GM19025 (cell line): Measurements from ENCODE around the gene SHC2.
"Not testable (repeated sequence)": the region's sequence is repeated elsewhere in the genome, so short reads cannot be mapped to it uniquely, and the experiment has no call there.

Experiments used
- ATAC-seq: cut with Tn5 transposase; IDR thresholded peaks from one replicate; pipeline ENCODE4 v1.9.1; 2021; ENCODE audit warnings: mild to moderate bottlenecking, low read depth, moderate library complexity; ENCODE audit not compliant: unreplicated experiment

SHC2 gene

GRCh38 chr19:450912-451481 lies 9.8 kb downstream of the SHC2 start:
- ATAC-seq = not testable (repeated sequence)

DNA sequence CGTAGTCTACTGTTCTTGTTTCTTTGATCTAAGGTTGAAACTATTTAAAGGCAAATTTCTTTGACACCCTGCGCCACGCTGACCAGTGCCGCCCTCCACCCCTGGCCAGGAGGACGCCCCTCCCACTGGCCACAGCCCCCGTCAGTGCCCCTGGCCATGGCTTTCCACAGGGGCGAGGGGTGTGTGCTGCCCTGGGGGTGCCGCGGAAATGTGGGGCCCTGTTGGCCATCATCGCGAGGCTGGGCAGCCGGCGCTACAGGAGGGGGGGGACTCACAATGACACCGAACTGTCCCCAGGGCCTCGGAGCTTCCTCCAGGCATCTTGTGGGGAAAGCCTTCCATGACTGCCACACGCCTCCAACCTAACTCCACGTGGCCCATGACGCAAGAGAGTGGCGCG lies 10.9 kb downstream of the SHC2 start:
- no peak for ATAC-seq

DNA sequence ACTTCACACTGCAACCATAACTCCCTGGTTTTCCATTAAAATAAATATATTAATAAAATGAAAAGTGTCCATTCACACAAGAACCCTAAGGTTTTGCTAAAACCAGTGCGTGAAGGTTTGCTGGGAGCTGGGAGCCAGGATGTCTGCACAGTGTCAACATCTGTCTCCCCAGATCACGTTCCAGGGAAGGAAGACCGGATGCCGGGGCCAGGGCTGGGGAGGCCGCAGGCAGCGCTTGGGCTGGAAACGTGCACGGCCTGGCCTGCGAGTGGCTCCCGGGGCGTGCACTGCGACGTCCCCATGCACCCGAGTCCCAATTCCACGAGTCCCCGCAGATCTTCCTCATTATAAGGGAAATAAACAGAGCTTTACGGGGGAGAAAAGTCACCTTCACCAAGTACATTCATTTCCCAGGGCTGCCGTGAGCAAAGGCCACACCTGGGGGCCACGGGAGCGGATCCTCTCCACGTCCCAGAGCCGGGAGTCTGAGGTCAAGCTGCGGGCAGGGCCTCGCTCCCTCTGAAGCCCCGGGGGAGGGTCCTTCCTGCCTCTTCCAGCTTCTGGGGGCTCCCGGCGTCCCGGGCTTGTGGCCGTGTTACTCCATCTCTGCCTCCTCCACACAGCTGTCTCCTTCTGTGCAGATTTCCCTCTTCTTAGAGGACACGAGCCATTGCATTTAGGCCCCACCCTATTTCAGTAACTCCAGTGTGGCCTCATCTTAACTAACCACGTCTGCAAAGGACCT lies 12.8 kb downstream of the SHC2 start:
- ATAC-seq = no peak

- ATAC-seq = no peak
Observed at GRCh38 chr19:447064-447426, 13.8 kb downstream of the SHC2 start.

DNA sequence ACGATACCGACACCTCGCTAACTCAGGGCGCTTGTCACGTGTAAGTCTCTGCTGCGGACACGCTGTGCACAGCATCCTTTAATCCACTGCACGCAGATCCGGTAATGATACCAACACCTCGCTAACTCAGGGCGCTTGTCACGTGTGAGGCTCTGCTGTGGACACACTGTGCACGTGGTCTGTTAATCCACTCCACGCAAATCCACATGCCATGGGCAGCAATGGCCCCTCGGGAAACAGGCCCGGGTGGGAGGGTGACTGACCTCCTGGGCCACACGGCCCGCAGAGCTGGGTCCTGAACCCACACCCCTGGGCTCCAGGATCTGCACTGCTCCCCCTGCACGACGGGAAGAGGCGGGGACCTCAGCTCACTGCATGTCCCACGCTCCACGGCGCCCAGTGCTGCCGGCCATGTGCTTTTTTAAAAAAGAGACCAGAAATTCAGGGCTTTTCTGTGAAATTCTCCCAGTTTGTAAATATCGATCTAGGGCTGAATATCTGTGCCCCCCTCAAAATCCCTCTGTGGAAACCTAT lies 16.1 kb downstream of the SHC2 start:
- ATAC-seq = no peak

DNA sequence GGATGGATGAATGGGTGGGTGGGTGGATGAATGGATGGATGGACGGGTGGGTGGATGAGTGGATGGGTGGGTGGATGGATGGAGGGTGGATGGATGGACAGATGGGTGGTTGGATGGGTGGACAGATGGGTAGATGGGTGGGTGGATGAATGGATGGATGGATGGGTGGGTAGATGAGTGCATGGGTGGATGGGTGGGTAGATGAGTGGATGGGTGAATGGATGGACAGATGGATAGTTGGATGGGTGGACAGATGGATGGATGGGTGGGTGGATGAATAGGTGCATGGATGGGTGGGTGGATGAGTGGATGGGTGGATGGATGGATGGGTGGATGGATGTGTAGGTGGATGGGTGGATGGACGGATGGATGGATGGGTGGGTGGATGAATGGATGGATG lies 17.8 kb downstream of the SHC2 start:
- no peak for ATAC-seq

DNA sequence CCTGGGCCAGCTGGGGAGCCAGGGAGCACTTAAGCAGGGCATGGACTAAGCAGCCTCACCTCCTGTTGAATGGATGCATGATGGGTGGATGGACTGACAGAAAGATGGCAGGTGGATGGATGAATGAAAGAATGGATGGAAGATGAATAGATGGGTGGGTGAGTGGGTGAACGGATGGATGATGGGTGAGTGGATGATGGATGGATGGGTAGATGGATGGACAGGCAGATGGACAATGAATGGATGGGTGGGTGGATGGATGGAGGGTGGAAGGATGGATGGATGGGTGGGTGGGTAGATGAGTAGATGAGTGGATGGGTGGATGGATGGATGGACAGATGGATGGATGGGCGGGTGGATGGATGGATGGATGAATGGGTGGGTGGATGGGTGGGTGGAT lies 18.7 kb downstream of the SHC2 start:
- ATAC-seq = no peak

- no peak for ATAC-seq
Observed at GRCh38 chr19:441213-441836, 19.5 kb downstream of the SHC2 start.

- ATAC-seq = no peak
Observed at GRCh38 chr19:440391-441212, 20.2 kb downstream of the SHC2 start.

GRCh38 chr19:439167-439900 lies 21.5 kb downstream of the SHC2 start:
- no peak for ATAC-seq

GRCh38 chr19:438416-438958 lies 22.3 kb downstream of the SHC2 start:
- no peak for ATAC-seq

DNA sequence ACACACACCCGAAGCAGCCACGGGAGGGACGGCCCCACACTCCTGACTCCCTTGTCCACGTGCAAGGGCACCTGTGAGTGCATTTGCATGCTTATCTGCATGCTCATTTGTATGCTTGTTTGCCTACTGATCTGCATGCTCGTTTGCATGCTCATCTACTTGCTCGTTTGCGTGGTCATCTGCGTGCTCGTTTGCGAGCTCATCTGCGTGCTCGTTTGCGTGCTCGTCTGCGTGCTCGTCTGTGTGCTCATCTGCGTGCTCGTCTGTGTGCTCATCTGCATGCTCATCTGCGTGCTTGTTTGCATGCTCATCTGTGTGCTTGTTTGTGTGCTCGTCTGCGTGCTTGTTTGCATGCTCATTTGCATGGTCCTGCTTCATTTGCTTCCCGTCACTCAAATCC lies 23.8 kb downstream of the SHC2 start:
- ATAC-seq = no peak

- ATAC-seq = no peak
Observed at GRCh38 chr19:436413-436950, 24.4 kb downstream of the SHC2 start.

GRCh38 chr19:435707-436412 lies 25.0 kb downstream of the SHC2 start:
- no peak for ATAC-seq

DNA sequence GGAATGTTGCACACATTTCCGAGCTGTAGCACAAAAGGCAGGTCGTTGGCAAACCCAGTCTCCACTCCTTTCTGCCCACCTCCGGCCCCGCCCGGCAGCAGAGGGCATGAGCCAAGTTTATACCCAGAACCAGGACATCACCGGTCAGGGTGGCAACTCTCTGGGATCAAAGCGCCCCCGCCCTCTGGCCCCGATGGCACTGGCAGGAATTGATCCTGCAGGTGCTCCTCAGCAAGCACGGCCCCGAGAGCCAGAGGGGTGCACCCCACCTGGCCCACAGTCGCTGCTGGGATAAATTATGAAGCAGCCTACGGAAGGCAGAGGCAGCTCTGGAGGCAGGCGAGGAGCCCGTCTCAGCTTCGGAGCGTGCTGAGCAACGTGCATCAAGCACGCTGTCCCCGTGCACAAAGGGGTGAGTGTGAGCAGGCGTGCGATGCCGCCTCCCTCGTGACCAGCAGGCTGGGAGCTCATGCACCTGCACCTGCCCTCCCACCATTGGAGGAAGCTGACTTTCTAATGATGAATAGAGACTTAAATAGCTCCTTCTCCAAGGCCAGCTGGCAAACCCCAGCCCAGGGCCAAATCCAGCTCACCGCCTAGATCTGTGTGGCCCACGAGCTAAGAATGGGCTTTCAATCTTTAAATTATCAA lies 25.7 kb downstream of the SHC2 start:
- no peak for ATAC-seq

GRCh38 chr19:434152-434960 lies 26.5 kb downstream of the SHC2 start:
- no peak for ATAC-seq

GRCh38 chr19:430701-431100 lies 30.1 kb downstream of the SHC2 start:
- no peak for ATAC-seq

DNA sequence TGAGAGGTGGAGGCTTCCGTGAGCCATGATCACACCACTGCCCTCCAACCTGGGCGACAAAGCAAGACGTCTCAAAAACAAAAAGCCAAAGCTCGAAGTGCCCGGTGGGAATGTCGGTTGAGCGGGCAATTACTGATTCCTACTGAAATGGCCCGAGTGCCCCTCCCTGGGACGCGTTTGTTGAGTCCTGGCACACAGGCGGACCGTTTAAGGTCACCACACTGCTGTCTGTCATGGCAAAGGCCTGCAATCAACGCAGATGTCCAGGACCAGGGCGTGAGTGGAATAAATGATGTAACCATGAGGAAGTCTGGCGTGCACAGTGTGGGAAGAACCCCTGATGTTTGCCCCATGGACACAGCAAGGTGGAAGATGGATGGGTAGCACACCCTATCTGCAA lies 32.7 kb downstream of the SHC2 start:
- ATAC-seq = no peak
